OCI-LY7 (cell line): ENCODE results near the gene DTWD2. TPM values are rescaled to one million over a fixed set of nuclear protein-coding genes. Genes with fewer than 3 reads are reported as not detected.

ENCODE experiments used
- BruUV-seq: library from RNA; stranded (reverse); fragments of 400-500 nt; replicated peaks from 2 replicates; lab custom pipeline; 2021; lab: Mats Ljungman, UMichigan
- CTCF ChIA-PET: fragments of 300-600 bp; sonication (Branson Sonifier 250); formaldehyde crosslinking; loops from one replicate; lab custom pipeline; 2022; ENCODE audit warnings: antibody characterized with exemption; ENCODE audit not compliant: unreplicated experiment; lab: Charles Lee
- POLR2A ChIA-PET: fragments of 300-600 bp; sonication (Branson Sonifier 250); formaldehyde crosslinking; loops from one replicate; lab custom pipeline; 2022; ENCODE audit warnings: antibody characterized with exemption; lab: Charles Lee
- DNase-seq: peaks from one replicate; pipeline ENCODE4 v3.0.0-alpha.2; 2015; ENCODE audit warnings: low spot score
- H2AFZ ChIP-seq: fragments of 200-600 bp; sonication (generic), shearing (Covaris generic); 2 replicates; pipeline ENCODE4 v1.6.1; 2014; ENCODE audit warnings: mild to moderate bottlenecking, antibody characterized with exemption, low read length, moderate library complexity
- H3K27ac ChIP-seq: fragments of 200-600 bp; sonication (generic); 2 replicates; pipeline ENCODE4 v1.5.1; 2014; ENCODE audit warnings: mixed run types, low read depth, mild to moderate bottlenecking, moderate library complexity, low read length, inconsistent platforms; ENCODE audit not compliant: poor library complexity, severe bottlenecking
- H3K36me3 ChIP-seq: fragments of 200-600 bp; sonication (generic); 2 replicates; pipeline ENCODE4 v1.6.1; 2014; ENCODE audit warnings: mild to moderate bottlenecking, antibody characterized with exemption, low read length, moderate library complexity, mixed read lengths; ENCODE audit not compliant: insufficient read depth
- H3K4me1 ChIP-seq: fragments of 200-600 bp; sonication (generic); 2 replicates; pipeline ENCODE4 v1.5.1; 2014; ENCODE audit warnings: mild to moderate bottlenecking, low read length; ENCODE audit not compliant: insufficient read depth, poor library complexity, severe bottlenecking
- H3K4me2 ChIP-seq: fragments of 200-600 bp; sonication (generic); 2 replicates; pipeline ENCODE4 v1.6.1; 2014; ENCODE audit warnings: mild to moderate bottlenecking, low read length
- H3K4me3 ChIP-seq: fragments of 200-600 bp; sonication (generic); 2 replicates; pipeline ENCODE4 v1.5.1; 2014; ENCODE audit warnings: mild to moderate bottlenecking, low read depth, low read length; ENCODE audit not compliant: poor library complexity, severe bottlenecking
- H3K79me2 ChIP-seq: fragments of 200-600 bp; sonication (generic); 2 replicates; pipeline ENCODE4 v1.6.1; 2016; ENCODE audit warnings: low read depth, mild to moderate bottlenecking, low read length, moderate library complexity, mixed read lengths; ENCODE audit not compliant: insufficient read depth
- H3K9me2 ChIP-seq: fragments of 200-600 bp; sonication (generic); 2 replicates; pipeline ENCODE4 v1.6.1; 2016; ENCODE audit warnings: mild to moderate bottlenecking, low read length, mixed read lengths; ENCODE audit not compliant: insufficient read depth
- H3K9me3 ChIP-seq: fragments of 200-600 bp; sonication (generic); 2 replicates; pipeline ENCODE4 v1.6.1; 2014; ENCODE audit warnings: mild to moderate bottlenecking, mixed run types, low read length, mixed read lengths
- H4K20me1 ChIP-seq: fragments of 200-600 bp; sonication (generic); 2 replicates; pipeline ENCODE4 v1.6.1; 2014; ENCODE audit warnings: mild to moderate bottlenecking, antibody characterized with exemption, low read length, moderate library complexity, mixed read lengths; ENCODE audit not compliant: insufficient read depth
- CTCF ChIP-seq: fragments of 200-600 bp; sonication (generic); conservative IDR thresholded peaks from 2 replicates; pipeline ENCODE4 v1.5.1; 2014; ENCODE audit warnings: mild to moderate bottlenecking, antibody characterized with exemption, low read length, moderate library complexity, mixed read lengths
- EZH2phosphoT487 ChIP-seq: fragments of 200-600 bp; sonication (generic); IDR thresholded peaks from 2 replicates; pipeline ENCODE4 v1.6.1; 2018; ENCODE audit warnings: low read depth, borderline replicate concordance, mild to moderate bottlenecking, mixed run types, antibody characterized with exemption, low read length, moderate library complexity, mixed read lengths
- intact Hi-C: fragments of 100-400 bp; cut with micrococcal nuclease; formaldehyde crosslinking; loops from one replicate; pipeline ENCODE4 v1.10.0; 2022; ENCODE audit not compliant: unreplicated experiment
- total RNA-seq, 2 experiments: library from RNA; depleted of rRNA in 1 of 2; stranded (reverse); fragments of >200 nt in 1 of 2; shearing (Covaris generic) in 1 of 2; gene quantifications; 2 replicates each; pipeline ENCODE4 v1.2.3, GENCODE V29; 2014 to 2022

DTWD2 gene
- total RNA-seq, 2 experiments from 2014 or later: 4.2 to 6.4 TPM

- Histone ChIP-seq H2AFZ (no peak overlapping the region), H3K4me3 (no peak overlapping the region), H3K4me1 (no peaks in the 10 kb centered on the region), H3K9me2 (no peaks in the 10 kb centered on the region), H4K20me1 (no peaks in the 10 kb centered on the region), H3K4me2 (no peak overlapping the region), H3K36me3 (no peaks in the 10 kb centered on the region), H3K9me3 (no peaks in the 10 kb centered on the region), H3K79me2 (no peaks in the 10 kb centered on the region), H3K27ac (no peak overlapping the region)
- no peak for DNase-seq
- TF ChIP-seq EZH2phosphoT487: no peak
- TF ChIP-seq CTCF: no peak
- no TSS peak for BruUV-seq
- intact Hi-C loops: no loop called here
- POLR2A ChIA-PET: interaction anchor here (0.7 kb wide), 2 partner anchors 39 to 100 kb away, joined by 3 to 6 read pairs; no protein-coding TSS in a partner anchor
- CTCF ChIA-PET: no interaction called here
These were observed 113.2 kb downstream of the DTWD2 start for GRCh38 chr5:118875131-118875530.

GRCh38 chr5:118873417-118873816, 114.9 kb downstream of the DTWD2 start:
- intact Hi-C loops: no loop called here
- no peak overlapping the region for H3K4me2 ChIP-seq
- no peaks in the 10 kb centered on the region for H4K20me1 ChIP-seq
- no peak overlapping the region for H2AFZ ChIP-seq
- H3K79me2 ChIP-seq: no peaks in the 10 kb centered on the region
- H3K27ac ChIP-seq: no peak overlapping the region
- BruUV-seq: no TSS peak
- no peaks in the 10 kb centered on the region for H3K4me1 ChIP-seq
- no peak overlapping the region for H3K4me3 ChIP-seq
- TF ChIP-seq EZH2phosphoT487 (no peak), CTCF (no peak)
- DNase-seq: no peak
- ChIA-PET POLR2A (no interaction called here), CTCF (no interaction called here)
- H3K9me3 ChIP-seq: no peaks in the 10 kb centered on the region
- H3K36me3 ChIP-seq: no peaks in the 10 kb centered on the region
- no peaks in the 10 kb centered on the region for H3K9me2 ChIP-seq

- ChIA-PET CTCF (no interaction called here), POLR2A (interaction anchor here (0.5 to 1.0 kb wide), 2 partner anchors 17 to 63 kb away, joined by 3 read pairs; no protein-coding TSS in a partner anchor)
- no peak for DNase-seq
- Histone ChIP-seq H3K4me2 (no peak overlapping the region), H3K9me2 (no peaks in the 10 kb centered on the region), H3K9me3 (no peaks in the 10 kb centered on the region), H3K4me1 (no peaks in the 10 kb centered on the region), H3K79me2 (no peaks in the 10 kb centered on the region), H3K27ac (no peak overlapping the region), H3K36me3 (no peaks in the 10 kb centered on the region), H2AFZ (no peak overlapping the region), H3K4me3 (no peak overlapping the region), H4K20me1 (no peaks in the 10 kb centered on the region)
- no TSS peak for BruUV-seq
- intact Hi-C loops: no loop called here
- TF ChIP-seq EZH2phosphoT487 (no peak), CTCF (no peak)
These were observed 125.0 kb downstream of the DTWD2 start for GRCh38 chr5:118863345-118863744.
